GM19193 (cell line): Measurements from ENCODE around the gene C5orf15.
A peak's percentile ranks its signal among the peaks of the same experiment; 100 is the strongest.

Experiments
- POLR2A ChIP-seq: IDR thresholded peaks from 4 replicates; pipeline ENCODE4 v1.6.1; 2011; ENCODE audit not compliant: insufficient read depth, insufficient read length; ENCODE audit errors: extremely low read depth

The C5orf15 gene

GRCh38 chr5:133934822-133935666, 33.4 kb downstream of the C5orf15 start:
- TF ChIP-seq POLR2A = no peak

DNA sequence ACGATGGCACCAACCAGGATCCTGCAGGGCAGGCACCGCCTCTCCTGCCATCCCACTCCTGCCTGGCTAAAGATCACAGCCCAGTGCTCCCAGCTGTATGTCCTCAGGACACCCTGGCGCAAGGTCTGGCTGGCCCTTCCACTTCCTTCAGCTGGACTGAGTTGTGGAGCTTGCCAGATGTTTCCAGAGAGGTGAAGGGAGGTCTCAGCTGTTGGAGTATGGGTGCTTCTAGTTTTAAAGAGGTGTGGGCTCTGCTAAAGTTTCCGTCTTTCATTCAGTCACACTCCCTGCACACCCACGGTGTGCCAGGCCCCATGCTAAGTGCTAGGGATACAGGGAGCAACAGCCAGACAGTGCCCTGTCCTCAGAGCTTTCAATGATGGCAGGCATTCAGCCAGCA, 34.1 kb downstream of the C5orf15 start:
- TF ChIP-seq POLR2A = no peak

GRCh38 chr5:133933670-133934295, 34.6 kb downstream of the C5orf15 start:
- no peak for TF ChIP-seq POLR2A

GRCh38 chr5:133933169-133933509, 35.3 kb downstream of the C5orf15 start:
- TF ChIP-seq POLR2A = no peak

DNA sequence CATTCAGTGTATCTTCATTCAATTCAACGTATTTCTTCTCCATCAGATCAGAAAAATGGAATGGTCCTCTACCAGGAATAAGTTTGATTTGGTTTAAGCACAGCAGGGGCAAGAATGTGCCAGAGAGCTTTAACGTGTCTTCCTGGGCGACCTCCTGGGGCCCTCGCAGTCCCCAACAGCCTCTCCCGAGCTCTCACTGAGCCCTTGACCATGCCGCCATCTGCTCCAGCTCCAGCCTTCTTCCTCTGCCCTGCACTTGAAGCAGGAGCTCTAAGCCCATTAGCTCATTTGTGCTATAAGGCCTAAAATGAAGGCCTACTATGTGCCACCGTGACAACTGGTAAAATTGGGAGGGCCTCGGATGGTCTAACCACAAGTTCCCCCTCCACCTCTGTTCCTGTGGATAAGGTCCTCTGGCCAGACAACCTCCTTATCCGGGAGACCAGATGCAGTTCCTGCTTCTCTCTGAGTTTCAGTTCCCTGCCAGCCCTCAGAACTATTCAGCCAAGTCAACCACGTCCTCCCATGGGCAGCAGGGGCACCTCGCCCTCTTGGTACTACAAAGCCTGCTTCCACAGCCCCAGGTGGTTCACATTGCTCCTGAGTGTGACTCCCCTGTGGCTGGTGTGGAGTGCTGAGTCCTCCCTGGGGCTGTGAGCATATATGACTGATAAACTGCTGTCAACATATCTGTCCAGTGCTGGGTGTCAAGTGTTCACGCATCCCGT, 35.8 kb downstream of the C5orf15 start:
- no peak for TF ChIP-seq POLR2A

- no peak for TF ChIP-seq POLR2A
These were observed 36.9 kb downstream of the C5orf15 start for GRCh38 chr5:133931546-133931945.

GRCh38 chr5:133930813-133931090, 37.7 kb downstream of the C5orf15 start:
- no peak for TF ChIP-seq POLR2A

DNA sequence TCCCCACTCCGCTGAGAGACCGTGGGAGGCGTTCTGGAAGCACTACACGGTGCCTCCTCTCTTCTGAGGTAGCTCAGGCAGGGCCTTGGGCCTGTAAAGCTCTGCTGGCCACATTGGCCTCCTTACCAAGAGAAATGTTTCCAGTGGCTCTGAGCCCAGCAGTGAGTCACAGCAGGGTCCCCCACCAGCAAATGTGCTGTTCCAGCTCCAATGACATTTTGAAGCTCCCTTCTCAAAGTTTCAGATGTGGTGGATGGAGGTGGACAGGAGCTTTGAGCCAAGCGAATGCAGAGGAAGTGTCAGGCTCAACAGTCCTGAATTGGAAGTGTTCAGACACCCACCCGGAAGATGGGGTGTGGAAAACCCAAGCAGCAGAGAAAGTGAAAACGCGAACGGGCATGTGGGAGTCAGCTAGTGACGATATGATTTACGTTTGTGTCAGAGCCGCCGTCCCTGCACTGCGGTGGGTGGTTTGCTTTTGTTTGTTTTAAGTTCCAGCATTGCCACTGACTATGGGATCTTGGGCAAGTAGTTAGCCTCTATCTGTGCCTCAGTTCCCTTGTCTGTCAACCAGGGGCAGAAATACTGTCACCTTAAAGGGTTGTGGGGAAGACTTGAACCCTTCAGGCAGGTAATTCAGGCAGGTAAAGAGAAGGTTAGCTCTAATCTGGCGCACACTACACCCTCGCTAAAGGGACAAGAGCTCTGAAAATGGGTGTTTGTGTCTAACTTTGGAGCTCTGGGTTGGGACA, 38.2 kb downstream of the C5orf15 start:
- peak; percentile 23 for TF ChIP-seq POLR2A

DNA sequence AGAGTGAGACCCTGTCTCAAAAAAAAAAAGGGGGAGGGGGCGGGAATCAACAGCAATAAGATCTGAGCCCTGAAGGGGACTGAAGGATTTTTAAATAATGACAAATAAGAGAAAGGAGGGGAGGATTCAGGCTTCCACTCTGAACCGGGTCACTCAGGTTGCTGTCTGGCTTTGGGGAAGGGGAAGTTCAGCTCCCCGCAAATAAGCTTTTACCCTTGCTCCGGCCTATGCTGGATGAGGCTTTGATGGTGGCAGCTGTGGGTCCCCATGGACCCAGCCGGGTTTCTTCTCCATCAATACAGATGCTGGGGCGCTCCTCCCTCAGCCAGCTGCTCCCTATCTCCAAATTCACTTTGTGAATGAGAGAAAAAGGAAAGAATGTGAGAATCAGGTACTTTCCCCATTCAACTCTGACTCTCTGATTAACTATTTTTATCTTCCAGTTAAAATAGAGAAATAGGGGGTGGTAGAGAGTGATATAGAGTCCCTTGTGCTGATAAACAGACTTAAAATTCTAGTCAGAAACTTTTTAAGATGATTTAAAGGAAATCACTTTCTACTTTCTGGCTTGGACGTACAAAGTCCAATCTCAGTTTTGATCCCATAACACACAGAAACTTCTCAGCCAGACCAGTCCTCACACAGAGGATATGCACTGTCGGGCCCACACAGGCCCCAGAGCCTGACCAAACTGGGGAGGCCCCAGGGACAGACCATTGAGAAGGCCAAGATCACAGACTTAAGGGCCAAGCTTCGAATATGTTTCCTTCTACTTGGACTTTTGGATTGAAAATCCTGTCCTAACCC, 39.6 kb downstream of the C5orf15 start:
- TF ChIP-seq POLR2A = peak; percentile 20

DNA sequence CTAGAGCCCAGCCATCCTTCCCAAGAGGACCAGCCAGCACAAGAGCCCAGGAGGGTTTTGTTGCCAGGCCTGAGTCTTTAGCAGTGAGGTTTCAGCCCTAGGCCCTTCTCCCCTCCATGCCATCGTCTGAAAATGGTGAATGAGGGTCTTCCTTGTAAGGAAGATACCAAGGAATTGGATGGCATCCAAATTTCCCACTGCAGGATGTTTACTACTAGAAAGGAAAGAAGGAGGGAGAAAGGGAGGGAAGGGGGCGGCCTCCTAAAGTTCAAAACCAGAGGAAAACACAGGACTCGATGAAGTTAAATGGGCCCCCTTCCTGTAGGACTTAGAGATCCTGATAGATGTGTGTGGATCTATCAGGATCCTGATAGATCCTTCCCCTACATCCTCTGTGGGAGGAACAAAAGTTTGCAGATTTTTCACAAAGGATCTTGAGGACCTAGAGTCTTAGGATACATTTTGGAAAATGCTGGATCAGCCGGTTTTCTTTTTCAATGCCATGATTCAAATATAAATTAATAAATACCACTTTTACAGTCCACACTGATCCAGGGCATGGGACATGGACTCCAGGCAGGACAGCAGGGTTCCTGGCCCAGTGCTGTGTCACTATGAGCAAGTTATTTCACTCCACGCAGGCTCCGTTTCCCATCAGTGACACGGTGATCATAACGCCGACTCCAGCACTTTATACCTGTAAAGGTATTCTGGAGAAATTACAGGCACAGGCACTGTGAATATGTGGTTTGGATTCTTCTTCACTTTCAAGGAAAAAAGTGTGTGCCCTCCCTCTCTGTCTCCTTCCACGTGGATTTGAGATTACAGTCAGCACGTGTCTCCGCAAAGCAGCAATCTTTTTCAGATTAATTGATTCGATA, 40.9 kb downstream of the C5orf15 start:
- no peak for TF ChIP-seq POLR2A

GRCh38 chr5:133926489-133927299, 41.7 kb downstream of the C5orf15 start:
- TF ChIP-seq POLR2A = no peak

GRCh38 chr5:133925866-133926488, 42.4 kb downstream of the C5orf15 start:
- TF ChIP-seq POLR2A = no peak
